Activated T-cell treated with anti-CD3 and anti-CD28 coated beads for 4 hours (primary cell): ENCODE data around the gene FBXO21.

ENCODE experiments used
- DNase-seq: peaks from one replicate; pipeline ENCODE4 v3.0.0-alpha.2; 2020

The FBXO21 gene

DNA sequence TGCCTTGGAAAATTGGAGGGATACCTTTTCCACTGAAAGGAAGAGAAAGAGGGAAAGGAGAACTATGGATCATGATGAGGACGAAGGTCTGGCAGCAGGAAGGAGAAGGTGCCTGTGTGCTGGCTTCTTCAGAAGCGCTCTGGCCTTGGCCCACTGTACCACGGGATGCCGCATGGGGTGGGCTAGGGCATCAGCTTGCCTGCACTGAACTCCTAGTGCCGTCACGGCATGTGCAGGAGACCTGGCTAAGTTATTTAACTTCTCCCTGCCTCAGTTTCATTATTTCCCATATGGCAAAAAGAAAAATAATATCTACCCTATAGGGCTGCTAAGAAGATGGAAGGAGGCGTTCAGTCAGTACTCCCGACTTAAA, 28.1 kb downstream of the FBXO21 start:
- DNase-seq: no peak

DNA sequence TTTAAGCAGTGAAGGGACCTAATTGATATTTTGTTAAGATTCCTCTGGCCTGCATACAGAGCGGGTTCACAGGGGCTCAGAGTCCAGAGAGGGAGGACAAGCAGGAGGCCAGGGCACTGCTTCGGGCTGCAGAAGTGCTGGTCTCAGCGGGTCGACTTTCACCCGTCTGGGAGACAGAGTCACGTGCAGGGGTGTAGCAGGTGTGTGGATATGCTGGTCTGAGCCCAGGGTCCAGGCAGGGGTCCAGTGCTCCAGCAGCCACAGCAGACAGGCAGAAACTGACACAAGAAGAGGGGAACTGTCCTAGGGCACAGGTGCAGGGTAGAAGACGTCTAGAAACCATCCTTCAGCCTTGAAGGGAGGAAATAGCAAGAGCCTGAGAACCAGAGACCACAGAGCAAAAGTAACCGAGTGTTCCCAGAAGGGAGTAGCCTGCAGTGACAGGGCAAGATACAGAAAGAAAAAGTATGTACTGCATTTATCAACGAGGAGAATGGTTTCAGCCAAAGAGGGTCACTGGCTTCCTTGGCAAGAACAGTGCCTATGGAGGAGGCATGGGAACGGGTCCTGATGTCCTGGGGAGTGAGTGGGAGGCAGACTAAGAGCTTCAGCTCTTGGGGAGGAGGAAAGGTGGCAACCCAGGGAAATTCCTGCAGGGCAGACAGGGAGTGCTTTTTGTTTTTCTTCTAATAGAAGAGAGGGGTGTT, 28.7 kb downstream of the FBXO21 start:
- no peak for DNase-seq

DNA sequence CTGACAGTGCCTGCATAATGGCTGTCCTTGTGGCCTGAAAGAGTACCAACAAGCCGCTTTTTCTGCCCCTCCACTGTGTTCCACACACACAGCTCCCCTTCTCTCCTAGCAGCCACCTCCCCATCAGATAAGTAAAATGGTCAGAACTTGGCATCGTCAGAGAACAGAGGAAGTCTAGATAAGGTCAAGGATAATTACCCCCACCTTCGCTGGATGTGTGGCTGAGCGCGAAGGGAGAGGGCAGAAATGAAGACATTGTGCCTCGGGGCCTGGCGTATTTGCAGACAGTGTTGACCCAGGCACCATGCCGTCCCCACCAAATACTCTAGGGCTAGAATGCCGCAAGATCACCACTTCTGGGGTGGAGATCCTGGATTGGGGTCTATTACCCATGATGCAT, 30.6 kb downstream of the FBXO21 start:
- no peak for DNase-seq

DNA sequence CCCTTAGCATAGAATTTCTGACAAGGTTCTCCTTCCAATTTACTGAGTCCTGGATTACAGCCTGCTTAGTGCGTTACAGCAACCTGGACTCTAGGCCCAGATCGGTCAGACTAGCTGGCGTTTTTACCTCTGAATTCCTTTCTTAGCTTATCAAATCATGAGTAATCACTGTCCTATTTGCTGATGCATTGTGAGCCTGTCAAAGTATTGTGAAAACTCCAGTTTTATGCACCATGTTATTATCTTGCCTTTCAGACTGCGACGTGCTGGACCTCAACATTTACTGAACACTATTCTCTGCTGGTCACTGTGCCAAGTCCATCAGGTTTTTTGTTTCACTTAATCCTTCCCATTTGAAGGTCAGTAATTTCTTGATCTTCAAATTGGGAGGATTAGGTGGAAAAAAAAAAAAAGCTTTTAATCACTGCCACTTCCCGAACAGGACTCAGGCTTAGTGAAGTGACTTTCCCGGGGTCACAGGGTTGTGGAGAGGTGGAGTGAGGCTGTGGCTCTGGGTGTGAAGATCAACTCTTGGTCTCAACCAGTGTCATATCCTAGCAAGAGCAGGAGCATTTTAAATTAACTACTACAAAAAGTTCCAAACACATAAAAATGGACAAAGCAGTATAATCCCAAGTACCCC, 31.2 kb downstream of the FBXO21 start:
- DNase-seq: no peak

DNA sequence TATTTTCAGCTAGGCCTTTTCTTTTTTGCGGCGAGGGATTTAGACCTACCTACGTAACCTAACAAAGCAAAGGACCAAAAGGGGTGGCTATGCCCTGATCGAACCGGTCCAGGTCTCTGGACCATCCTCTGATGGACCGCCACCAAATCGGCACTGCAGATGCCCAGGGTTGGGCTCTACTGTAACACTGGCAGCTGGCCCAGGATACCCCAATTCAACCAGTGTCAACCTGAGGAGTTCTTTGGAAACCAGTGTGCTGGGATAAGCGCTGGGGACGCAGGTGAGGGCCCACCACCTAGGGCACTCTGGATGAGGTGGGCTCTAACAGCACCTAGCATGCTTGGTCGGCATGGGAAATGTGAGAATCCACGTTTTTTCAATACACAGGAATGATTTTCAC, 32.2 kb downstream of the FBXO21 start:
- DNase-seq: no peak

DNA sequence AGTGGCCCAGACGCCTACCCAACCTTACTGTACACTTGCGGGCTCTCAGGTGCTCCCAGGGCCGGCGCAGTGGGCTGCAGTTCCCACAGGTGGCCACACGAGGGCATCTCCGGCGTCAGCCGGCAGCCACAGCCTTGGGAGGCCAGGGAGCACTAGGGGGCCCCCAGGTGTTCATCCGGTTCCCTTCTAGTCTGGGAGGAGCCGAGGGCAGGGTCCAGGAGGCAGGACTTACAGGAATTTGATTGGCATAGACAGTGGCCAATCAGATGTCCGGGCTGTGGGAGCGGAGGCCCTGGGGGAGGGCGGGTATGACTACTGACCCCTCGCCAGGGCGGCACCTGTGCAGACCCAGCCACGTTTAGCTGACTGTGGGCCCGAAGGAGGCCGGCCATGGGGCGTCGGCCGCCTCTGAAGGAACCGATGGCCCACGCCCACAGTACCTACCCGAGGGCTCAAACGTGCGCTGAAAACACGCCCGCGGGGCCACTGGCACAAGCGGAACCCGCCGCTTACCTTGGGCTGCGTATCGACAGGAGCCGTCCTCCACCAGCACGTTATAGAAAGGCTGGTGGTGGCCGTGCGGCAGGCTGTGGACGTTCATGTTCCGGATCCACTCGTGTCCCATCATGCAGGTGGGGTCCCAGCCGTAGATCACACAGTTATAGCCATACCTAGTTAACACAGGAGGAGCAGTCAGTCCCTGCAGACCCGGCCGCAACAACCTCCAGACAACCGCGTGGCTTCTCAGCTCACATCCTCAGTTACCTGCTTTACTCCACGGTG, 34.8 kb downstream of the FBXO21 start:
- peak; percentile 62 for DNase-seq

DNA sequence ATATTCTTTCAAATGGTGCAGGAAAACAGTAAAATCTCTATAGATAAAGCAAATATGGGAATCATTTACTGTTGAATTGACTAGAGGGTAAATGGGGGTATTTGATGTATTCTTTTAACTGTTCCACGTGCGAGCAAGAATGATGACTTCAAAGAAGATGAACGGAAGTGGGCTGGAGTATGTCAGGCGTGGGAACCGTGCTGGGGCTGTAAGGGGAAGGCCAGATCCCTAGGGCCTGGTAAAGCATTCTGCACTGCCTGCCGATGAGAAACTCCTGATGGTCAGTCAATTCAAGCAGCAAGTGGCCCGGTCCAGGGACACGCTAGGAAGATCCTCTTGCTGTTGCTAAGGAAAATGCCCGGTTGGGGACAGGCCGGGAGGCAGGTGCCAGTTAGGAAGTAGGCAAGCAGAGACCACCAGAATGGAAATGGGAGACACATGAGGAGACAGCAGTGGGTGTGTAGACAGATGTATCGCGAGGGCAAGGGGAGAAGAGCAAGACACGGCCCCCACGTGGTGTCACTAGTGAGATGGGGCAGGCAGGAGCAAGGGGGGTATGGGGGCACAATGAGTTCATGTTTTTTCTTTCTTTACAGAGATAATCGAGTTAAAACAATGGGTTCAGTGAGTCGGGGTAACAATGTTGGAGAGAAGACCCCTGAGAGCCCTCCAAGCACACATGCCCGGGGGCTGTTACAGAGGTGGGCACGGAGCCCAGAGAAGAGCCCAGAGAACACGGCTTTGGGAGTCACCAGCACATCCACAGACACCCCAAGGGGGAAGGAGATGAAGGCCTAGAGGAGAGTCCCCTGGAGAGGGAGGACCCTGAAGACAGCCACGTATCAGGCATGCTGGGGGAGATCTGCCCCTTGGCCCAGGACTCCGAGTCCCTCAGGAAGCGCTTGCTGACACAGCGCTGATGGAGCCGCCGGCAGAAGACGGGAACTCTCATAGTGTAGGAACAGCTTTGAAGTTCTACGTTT, 37.2 kb downstream of the FBXO21 start:
- no peak for DNase-seq

DNA sequence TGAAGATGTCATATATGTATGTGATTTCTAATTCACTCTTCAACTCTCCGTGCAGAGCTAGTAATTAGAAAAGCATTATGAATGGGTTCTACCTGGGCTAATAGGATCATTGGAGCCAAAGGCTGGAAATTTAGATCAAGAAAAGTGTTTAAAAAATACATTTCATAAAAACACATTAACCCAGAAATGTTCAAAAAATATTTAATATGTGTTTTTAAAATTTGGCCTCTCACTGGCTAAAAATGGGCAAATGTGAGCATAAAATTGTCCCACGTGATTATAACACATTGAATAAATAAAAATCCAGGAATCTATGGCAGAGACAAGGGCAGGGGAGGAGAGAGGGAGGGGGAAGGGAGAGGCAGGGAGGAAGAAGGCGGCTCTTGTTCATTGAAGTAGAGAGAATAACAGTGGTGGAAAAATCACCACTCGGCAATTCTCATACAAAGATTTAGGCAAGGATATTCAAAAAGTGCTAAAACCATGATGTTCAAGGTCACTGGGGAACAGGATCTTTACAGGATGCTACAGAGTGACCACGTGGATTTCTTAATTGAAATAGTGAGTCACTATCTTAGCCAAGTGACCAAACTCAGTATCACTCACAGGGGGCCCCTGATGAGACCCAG, 38.8 kb downstream of the FBXO21 start:
- no peak for DNase-seq

DNA sequence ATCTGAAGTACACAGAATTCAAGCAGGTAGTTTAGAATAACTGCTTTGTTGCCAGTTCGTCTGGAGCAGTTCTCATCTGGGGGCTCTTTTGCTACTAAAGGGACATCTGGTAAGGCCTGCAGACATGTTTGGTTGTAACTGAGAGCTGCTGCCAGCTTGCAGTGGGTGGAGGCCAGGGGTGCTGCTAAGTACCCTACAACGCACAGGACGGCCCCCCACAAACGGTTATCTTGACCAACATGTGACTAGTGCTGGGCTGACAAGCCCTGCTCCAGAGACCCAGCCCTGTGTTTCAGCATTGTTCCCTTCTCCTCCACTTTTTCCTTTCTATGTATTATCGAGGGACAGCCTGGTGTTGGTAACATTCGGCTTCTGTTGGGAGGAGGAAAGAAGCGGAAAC, 40.8 kb downstream of the FBXO21 start:
- no peak for DNase-seq

DNA sequence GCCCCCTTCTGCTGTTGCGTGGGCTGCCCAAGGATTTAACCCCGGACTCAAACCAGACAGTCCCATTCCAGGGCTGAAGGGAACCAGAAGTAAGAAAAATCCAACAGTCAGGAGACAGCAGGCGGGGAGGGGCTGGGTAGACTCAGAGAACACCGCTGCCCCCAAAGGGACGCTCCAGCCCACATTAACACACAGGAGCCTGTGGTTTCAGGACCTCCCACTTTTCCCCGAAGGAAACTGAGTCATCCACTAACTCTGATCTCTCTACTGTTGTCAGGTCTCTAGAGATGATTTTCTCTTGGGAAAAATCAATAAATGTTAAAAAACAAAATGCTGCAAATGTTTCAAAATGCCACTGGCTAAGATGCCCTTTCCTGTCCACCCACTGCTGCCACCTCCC, 41.6 kb downstream of the FBXO21 start:
- DNase-seq: no peak

DNA sequence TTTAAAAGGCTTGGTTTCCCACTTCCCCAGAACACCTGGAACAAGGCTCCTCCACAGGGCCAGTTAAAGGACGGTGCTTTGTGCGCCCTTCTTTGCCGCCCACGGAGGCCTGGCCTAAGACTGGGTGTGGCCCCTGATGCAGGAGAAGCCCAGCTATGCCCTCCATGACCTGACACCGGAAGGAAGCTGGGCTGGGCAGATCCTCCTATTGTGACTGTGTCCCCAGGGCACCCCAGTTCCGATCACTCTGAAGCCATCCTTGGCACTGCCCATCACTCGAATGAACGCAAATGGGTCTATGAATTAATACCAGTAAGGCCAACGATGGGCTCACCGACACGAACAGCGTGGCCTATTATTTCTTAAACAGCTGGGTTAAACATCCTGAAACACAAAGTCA, 42.6 kb downstream of the FBXO21 start:
- DNase-seq: no peak

DNA sequence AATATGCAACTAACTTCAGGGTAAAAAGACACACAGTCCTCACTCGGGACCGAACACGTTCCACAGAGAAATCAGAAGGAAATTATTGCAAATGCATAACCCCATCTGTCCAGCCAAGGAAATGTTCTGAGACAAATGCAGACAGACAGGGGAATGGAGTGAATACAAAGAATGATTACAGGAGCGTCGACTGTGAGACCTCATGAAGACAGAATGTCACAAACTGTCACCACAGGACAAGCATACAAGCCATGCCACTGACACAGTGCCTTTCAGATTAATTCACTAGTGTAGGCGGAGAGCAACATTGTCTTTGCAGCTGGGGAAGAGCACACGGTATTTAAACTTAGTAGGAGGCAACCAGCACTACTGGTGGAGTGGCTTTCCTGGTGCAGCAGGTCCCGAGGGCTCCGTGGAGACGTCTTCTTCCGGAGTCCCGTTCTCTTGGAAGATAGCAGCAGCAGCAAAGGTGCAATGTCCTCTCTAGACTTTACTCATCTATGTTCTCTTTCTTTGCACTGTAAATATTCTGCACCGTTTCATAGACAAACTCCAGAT, 44.6 kb downstream of the FBXO21 start:
- DNase-seq: no peak

DNA sequence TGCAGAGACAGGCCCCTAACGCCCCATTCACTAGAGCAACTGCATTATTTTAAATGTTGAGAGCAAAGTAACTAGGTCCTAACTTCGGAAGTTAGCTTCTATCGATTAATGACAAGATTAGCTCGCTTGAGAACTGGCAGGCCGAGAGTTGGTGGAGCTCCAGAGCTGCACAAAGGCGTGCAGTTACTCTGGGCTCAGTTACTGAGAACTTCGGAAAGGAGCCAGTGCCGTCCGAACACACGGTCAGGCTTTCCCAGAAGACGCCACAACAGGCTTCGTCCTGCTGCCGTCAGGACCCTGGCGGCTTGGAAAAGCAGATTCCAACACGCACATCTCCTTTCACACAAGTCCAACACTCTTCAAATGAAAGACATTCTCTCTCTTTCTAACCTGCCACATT, 45.7 kb downstream of the FBXO21 start:
- DNase-seq: no peak

DNA sequence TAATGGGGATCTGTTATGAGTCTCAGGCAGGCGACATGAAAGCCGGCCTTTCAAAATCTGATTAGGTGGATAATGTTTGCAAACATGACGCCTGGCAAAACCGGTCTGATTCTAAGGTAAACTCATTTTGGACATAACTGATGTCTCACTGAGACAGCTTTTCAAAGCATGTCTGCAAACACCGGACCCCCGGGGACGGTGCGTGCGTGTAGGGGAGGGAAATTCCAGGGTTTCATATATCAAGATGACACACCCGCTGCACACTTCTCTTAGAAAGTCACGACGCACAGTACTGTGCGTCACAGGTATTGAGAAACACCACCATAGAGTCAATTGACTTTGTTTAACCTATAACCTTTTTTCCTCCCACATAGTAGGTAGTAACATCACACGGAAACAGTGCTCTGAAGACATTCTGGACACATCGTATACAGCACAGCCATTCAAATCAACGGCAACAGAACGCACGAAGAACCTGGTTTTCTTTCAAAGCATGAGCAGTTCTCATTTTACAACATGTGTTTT, 47.2 kb downstream of the FBXO21 start:
- no peak for DNase-seq

DNA sequence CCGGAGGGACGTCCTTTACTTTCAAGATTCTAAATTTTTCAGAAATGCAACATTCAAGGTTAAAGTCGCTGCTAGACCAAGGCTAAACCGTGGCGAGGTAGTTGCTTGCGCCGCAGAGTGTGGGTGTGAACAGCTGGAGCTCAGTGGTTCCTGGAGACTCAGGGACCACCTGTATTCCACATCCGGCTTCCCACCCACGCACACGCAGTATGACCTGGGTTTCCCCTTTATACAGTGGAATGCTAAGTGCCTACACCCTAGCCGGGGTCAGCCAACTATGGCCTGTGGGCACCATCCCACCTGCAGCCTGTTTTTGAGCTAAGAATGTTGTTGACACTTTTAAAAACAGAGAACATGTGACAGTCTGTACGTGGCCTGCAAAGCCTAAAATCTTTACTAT, 48.2 kb downstream of the FBXO21 start:
- DNase-seq: no peak

DNA sequence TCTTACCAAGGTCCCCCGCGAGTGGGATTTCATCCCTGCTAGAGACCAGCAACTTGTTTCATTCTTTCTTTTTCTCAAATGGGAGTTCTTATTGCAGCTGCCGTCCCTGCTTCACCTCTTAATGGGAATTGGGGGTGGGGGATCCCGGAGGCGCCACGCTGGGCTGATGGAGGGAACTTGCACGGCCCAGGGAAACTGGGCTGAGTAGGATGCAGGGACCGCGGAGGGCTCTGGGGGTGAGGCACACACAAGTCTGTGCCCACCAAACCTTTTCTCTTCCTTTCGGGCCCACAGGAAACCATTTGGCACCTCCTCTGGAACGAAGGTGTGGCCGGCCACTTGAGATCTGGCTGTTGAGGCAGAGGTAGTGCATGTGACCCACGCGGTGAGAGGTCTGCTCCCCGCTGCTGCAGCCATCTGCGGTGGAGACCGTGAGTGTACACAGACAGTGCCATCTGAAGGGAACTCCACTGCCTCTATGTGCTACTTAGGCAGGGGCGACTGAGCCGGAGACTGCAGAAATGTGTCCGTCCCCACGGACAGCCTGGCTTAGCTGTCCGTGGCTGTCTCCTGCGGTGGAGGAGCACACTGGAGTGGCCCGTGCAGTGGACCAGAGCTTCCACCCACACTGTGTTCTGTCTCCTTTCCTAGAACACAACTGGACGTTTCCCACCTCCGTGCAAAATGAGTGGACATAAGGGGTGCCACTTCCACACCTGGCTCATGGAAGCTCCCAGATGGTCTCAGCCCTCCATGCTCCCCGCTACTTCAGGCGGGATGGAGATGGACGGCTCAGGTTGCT, 49.0 kb downstream of the FBXO21 start:
- no peak for DNase-seq

DNA sequence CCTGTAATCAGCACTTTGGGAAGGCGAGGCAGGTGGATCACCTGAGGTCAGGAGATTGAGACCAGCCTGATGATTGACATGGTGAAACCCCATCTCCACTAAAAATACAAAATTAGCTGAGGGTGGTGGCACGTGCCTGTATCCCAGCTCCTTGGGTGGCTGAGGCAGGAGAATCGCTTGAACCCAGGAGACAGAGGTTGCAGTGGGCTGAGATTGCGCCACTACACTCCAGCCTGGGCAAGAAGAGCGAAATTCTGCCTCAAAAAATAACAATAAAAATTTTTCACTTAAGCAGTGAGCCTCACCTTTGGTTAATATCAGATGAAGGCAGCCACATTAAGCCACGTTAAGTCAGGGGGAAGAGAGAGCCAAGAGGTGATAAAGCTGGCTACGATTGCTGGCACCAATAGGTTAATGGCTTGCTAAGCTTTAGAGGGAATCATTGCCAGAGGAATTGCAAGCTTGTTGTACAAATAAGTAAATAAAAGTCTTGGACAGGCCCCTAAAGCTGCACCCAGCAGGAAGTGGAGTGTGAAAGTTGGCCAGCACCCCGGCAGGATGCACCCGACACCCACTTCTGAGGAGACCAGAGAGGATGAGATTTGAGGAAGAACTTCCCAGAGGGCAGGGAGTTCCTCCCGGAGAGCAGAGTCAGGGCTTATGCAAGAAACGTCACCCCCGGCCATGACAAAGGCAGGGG, 49.7 kb downstream of the FBXO21 start:
- no peak for DNase-seq

DNA sequence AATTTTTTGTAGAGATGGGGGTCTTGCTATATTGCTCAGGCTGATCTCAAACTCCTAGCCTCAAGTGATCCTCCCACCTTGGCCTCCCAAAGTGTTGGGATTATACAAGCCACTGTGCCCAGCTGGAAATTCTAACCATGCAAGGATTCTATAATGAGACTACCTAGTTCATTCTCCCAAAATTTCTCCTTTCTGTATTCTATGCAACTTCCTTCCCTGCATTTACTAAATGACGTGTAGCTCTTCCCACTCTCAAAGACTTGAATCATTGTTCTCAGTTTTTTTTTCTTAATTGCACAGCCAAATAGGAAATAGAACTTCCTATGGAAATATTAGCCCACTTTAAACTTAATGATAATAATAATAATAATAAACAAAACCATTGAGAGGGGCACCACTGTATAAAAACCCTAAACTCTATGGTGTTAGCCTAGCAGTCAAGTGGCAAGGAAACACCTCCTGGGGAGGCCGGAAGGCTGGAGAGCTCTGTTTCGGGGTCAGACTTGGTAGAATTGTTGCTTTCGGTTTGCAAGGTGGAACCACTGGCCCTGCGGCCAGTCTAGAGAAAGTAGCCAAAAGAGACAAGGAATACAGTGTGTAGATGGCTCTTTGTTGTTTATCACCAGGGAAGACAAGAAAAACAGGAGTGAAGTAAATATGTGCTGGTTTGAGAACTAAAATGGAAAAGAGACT, 51.1 kb downstream of the FBXO21 start:
- DNase-seq: no peak

DNA sequence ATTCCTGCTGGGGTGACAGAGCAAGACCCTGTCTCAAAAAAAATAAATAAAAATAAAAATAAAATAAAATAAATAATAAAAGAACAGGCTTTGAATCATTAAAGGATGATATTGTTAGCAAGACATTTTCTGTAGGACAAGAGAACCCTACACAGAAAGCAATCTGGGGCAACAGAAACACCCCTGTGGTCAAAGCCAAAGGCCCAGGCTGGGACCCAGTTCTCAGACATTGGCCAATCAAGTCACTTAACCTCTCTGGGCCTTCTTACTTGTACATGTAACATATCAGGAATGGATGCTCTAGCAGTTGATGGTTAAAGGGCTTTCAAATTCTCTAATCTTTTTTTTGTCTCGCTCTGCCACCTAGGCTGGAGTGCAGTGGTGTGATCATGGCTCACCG, 55.5 kb downstream of the FBXO21 start:
- no peak for DNase-seq

DNA sequence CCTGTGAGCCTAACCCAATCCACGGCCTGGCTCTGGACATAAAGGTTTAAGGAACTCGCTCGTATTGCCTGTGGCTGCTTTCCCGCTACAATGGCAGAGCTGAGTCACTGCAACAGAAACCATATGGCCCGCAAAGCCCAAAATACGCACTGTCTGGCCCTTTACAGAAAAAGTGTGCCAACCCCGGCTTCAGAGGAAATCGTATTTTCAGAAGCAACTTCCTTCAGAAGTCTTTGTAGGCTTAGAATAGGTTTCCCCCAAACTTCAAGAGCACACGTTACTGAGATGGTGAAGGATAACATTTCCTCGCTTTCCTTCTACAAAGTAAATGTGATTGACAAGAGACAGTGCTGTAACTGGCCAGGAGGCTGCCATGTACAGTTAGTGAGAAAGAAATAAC, 56.2 kb downstream of the FBXO21 start:
- peak; percentile 14 for DNase-seq
